SK-N-SH treated with all-trans-retinoic acid at 6 μM for 48 hours (cell line): Measurements from ENCODE around the gene ATP8B3.

Source experiments
- CSDC2 ChIP-seq: fragments of 250-450 bp; sonication (Bioruptor Pico); IDR thresholded peaks from 2 replicates; pipeline ENCODE4 v1.5.0; 2020; ENCODE audit warnings: mild to moderate bottlenecking, moderate library complexity
- ESRRG ChIP-seq: fragments of 250-450 bp; sonication (Bioruptor Pico); IDR thresholded peaks from 2 replicates; pipeline ENCODE4 v1.6.1; 2021; ENCODE audit warnings: mild to moderate bottlenecking
- ISL1 ChIP-seq: fragments of 250-450 bp; sonication (Bioruptor Pico); IDR thresholded peaks from 2 replicates; pipeline ENCODE4 v2.1.2; 2022; ENCODE audit warnings: mild to moderate bottlenecking, moderate library complexity
- RARB ChIP-seq: fragments of 250-450 bp; sonication (Bioruptor Pico); IDR thresholded peaks from 2 replicates; pipeline ENCODE4 v1.8.0; 2021; ENCODE audit warnings: mild to moderate bottlenecking, moderate library complexity
- SNAI2 ChIP-seq: fragments of 250-450 bp; sonication (Bioruptor Pico); IDR thresholded peaks from 2 replicates; pipeline ENCODE4 v1.5.0; 2020; ENCODE audit warnings: mild to moderate bottlenecking, moderate library complexity
- TCF4 ChIP-seq: fragments of 250-450 bp; sonication (Bioruptor Pico); IDR thresholded peaks from 2 replicates; pipeline ENCODE4 v1.8.0; 2021; ENCODE audit warnings: mild to moderate bottlenecking, moderate library complexity, borderline replicate concordance
- ZC3H10 ChIP-seq: fragments of 250-450 bp; sonication (Bioruptor Pico); IDR thresholded peaks from 2 replicates; pipeline ENCODE4 v1.5.1; 2021; ENCODE audit warnings: mild to moderate bottlenecking, moderate library complexity
- ZFP30 ChIP-seq: fragments of 450-650 bp; formaldehyde crosslinking; IDR thresholded peaks from 2 replicates; pipeline ENCODE4 v1.5.0; 2022; ENCODE audit warnings: mild to moderate bottlenecking, moderate library complexity
- TF ChIP-seq, protein P1 (sequence below): fragments of 250-450 bp; sonication (Bioruptor Pico); IDR thresholded peaks from 2 replicates; pipeline ENCODE4 v1.5.1; 2020; ENCODE audit warnings: low read depth, mild to moderate bottlenecking, moderate library complexity
- TF ChIP-seq, protein P2 (sequence below): fragments of 250-450 bp; sonication (Bioruptor Pico); IDR thresholded peaks from 2 replicates; pipeline ENCODE4 v1.5.1; 2021; ENCODE audit warnings: mild to moderate bottlenecking, moderate library complexity
- TF ChIP-seq, protein P3 (sequence below): fragments of 250-450 bp; sonication (Bioruptor Pico); IDR thresholded peaks from 2 replicates; pipeline ENCODE4 v1.8.0; 2021; ENCODE audit warnings: low read depth, mild to moderate bottlenecking, moderate library complexity, borderline replicate concordance

DNA sequence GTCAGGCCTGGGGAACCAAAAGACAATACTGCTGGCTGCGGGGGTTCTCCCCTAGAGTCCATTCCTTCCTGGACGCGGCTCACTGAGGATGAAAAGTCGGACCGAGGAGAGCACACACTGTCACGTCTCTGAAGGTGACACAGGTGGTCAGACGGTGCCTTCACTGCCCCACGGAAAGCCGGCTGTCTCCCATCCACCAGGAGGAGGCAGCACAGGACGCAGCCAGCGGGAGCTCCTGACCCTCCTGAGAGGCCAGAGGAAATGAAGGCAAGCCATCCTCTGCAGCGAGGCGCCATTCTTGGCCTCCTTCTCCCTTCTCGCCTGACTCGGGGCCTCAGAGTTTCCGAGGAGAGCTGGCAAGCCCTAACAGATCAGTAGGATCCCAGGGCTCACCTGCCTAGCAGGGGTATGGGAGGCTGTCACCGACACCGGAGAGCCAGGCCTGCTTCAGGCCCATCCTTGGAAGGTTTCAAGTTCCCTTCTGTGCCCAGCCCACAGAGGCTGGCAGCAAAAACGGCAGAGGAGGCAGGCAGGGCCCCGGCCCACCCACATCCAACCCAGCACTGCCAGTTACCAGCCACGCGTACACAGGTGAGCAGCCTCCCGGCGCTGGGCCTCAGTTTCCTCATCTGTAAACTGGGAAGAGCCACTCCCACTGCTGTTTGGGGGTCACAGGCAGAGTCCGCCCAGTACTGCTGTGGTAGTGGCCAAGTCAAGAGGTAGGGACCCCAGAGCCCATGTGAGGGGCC is 31.7 kb upstream of the ATP8B3 start:
- TF ChIP-seq, protein P1, sequence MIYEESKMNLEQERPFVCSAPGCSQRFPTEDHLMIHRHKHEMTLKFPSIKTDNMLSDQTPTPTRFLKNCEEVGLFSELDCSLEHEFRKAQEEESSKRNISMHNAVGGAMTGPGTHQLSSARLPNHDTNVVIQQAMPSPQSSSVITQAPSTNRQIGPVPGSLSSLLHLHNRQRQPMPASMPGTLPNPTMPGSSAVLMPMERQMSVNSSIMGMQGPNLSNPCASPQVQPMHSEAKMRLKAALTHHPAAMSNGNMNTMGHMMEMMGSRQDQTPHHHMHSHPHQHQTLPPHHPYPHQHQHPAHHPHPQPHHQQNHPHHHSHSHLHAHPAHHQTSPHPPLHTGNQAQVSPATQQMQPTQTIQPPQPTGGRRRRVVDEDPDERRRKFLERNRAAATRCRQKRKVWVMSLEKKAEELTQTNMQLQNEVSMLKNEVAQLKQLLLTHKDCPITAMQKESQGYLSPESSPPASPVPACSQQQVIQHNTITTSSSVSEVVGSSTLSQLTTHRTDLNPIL, result no peak
- no peak for TF ChIP-seq TCF4 (CRISPR knock-in tag)
- no peak for TF ChIP-seq ISL1
- TF ChIP-seq, protein P2, sequence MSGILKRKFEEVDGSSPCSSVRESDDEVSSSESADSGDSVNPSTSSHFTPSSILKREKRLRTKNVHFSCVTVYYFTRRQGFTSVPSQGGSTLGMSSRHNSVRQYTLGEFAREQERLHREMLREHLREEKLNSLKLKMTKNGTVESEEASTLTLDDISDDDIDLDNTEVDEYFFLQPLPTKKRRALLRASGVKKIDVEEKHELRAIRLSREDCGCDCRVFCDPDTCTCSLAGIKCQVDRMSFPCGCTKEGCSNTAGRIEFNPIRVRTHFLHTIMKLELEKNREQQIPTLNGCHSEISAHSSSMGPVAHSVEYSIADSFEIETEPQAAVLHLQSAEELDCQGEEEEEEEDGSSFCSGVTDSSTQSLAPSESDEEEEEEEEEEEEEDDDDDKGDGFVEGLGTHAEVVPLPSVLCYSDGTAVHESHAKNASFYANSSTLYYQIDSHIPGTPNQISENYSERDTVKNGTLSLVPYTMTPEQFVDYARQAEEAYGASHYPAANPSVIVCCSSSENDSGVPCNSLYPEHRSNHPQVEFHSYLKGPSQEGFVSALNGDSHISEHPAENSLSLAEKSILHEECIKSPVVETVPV (CRISPR knock-in tag), result no peak
- no peak for TF ChIP-seq ZFP30
- no peak for TF ChIP-seq RARB (CRISPR knock-in tag)
- TF ChIP-seq, protein P3, sequence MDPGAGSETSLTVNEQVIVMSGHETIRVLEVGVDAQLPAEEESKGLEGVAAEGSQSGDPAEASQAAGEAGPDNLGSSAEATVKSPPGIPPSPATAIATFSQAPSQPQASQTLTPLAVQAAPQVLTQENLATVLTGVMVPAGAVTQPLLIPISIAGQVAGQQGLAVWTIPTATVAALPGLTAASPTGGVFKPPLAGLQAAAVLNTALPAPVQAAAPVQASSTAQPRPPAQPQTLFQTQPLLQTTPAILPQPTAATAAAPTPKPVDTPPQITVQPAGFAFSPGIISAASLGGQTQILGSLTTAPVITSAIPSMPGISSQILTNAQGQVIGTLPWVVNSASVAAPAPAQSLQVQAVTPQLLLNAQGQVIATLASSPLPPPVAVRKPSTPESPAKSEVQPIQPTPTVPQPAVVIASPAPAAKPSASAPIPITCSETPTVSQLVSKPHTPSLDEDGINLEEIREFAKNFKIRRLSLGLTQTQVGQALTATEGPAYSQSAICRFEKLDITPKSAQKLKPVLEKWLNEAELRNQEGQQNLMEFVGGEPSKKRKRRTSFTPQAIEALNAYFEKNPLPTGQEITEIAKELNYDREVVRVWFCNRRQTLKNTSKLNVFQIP (CRISPR knock-in tag), result no peak
- no peak for TF ChIP-seq SNAI2 (CRISPR knock-in tag)
- TF ChIP-seq ZC3H10, result no peak
- TF ChIP-seq CSDC2 (CRISPR knock-in tag), result no peak
- TF ChIP-seq ESRRG (CRISPR knock-in tag), result no peak
